H1 (cell line): ENCODE measurements around the gene POLL. TPM values are rescaled to one million over a fixed set of nuclear protein-coding genes. Genes with fewer than 3 reads are reported as not detected.

Experiments
- RAD21 ChIP-seq, 2 experiments: IDR thresholded peaks in 1 of 2; conservative IDR thresholded peaks in 1 of 2; 2 replicates each; pipeline ENCODE4 v1.6.1; 2011; ENCODE audit warnings: low read depth in 2 of 2, low read length in 2 of 2, improper control_type of control experiment in 1 of 2, inconsistent platforms in 1 of 2, mild to moderate bottlenecking in 1 of 2, moderate library complexity in 1 of 2
- polyA plus RNA-seq, 7 experiments: library from polyadenylated mRNA; depleted of rRNA in 3 of 7; stranded (reverse) in 5 of 7; unstranded in 2 of 7; fragments of >200 nt in 5 of 7; fragments of 200-250 nt in 2 of 7; gene quantifications; 1 replicate in 5 of 7; 2 replicates in 1 of 7; 4 replicates in 1 of 7; pipeline versions ENCODE4 v1.2.1 to v1.2.3, GENCODE V29; 2011 to 2013; ENCODE audit warnings: missing spikeins in 2 of 7, mixed read lengths in 2 of 7
- total RNA-seq: library from RNA; stranded (reverse); fragmentation: NEBNext Ultra II Directional; extraction: Animal tissue kit (Norgen Biotek cat#: 25700); gene quantifications from 2 replicates; pipeline ENCODE4 v1.2.1, GENCODE V29; 2021

The POLL gene
- total and polyA plus RNA-seq, 2 of the 8 experiments (the other 6 are each of a cell fraction or from before 2014, with no cell fraction given): 26.1 to 45.9 TPM

GRCh38 chr10:101536800-101537199 is 51.3 kb downstream of the POLL start (continued):
- TF ChIP-seq RAD21 (IDR thresholded peaks at IDR 0.05 in 1 of 2, conservative IDR thresholded peaks at IDR 0.05 in 1 of 2; ENCODE audit: low read depth in 2 of 2, low read length in 2 of 2): peak in 1 of 2 experiments; percentile 22; a peak in 1 of 4 replicates
